B cell (primary cell): ENCODE results near the gene EHBP1L1.

ENCODE experiments used
- CTCF ChIP-seq: fragments of 200-600 bp; IDR thresholded peaks from one replicate; pipeline ENCODE4 v1.8.0; 2022; ENCODE audit warnings: antibody characterized with exemption, mild to moderate bottlenecking
- EZH2 ChIP-seq: IDR thresholded peaks from 2 replicates; pipeline ENCODE4 v1.6.1; 2012; ENCODE audit warnings: borderline replicate concordance, low read depth, mild to moderate bottlenecking, moderate library complexity, low read length; ENCODE audit not compliant: insufficient read depth, poor library complexity, severe bottlenecking

GRCh38 chr11:65633390-65634108, 57.7 kb downstream of the EHBP1L1 start:
- TF ChIP-seq CTCF: no peak
- no peak for TF ChIP-seq EZH2
